K562 (cell line): ENCODE results near the gene POLN. TPM values are rescaled to one million over a fixed set of nuclear protein-coding genes. Genes with fewer than 3 reads are reported as not detected.

Source experiments
- ATAC-seq: fragments of 200-7000 bp; cut with Tn5 transposase; 3 replicates; pipeline ENCODE4 v1.9.1; 2020; ENCODE audit warnings: moderate library complexity
- BruUV-seq: library from RNA; stranded (reverse); fragments of 400-500 nt; replicated peaks from 2 replicates; lab custom pipeline; 2021; lab: Mats Ljungman, UMichigan
- CTCF ChIA-PET: fragments of 300-600 bp; formaldehyde crosslinking; extraction: SDS; loops from one replicate; lab custom pipeline; 2021; ENCODE audit warnings: low intra/inter-chr PET ratio; lab: Yijun Ruan, JAX
- POLR2A ChIA-PET: fragments of 300-600, 350-650 bp; sonication (Branson Sonifier 250); formaldehyde crosslinking; extraction: SDS; loops from one replicate; lab custom pipeline; 2021; ENCODE audit warnings: antibody characterized with exemption, inconsistent platforms; lab: Yijun Ruan, JAX
- DNase-seq, 4 experiments: peaks; one replicate each; pipeline versions ENCODE4 v3.0.0 to v3.0.0-alpha.2; 2011 to 2018; ENCODE audit warnings: low spot score in 3 of 4, mixed read lengths in 3 of 4; ENCODE audit errors: extremely low read depth in 1 of 4
- FAIRE-seq: peaks from 2 replicates; lab custom pipeline; 2011; peaks lifted over from hg19 to GRCh38; lab: Jason Lieb, UNC
- H2AFZ ChIP-seq: 2 replicates; pipeline ENCODE4 v1.6.0; 2011; ENCODE audit warnings: low read depth, low read length, control low read depth, inconsistent platforms
- H3K27ac ChIP-seq: fragments of 200-600 bp; 3 replicates; pipeline ENCODE4 v1.8.0; 2011; ENCODE audit warnings: low read depth, mild to moderate bottlenecking, control low read depth, inconsistent platforms, low read length, moderate library complexity, mixed read lengths; ENCODE audit errors: extremely low read depth
- H3K27me3 ChIP-seq, 2 experiments: fragments of 300-600 bp in 1 of 2; 2 replicates in 1 of 2; 3 replicates in 1 of 2; pipeline versions ENCODE4 v1.6.0 to v1.8.0; 2011; ENCODE audit warnings: inconsistent platforms in 2 of 2, low read length in 2 of 2, mild to moderate bottlenecking in 1 of 2, mixed read lengths in 1 of 2, moderate library complexity in 1 of 2; ENCODE audit not compliant: control insufficient read depth in 2 of 2, insufficient read depth in 2 of 2
- H3K36me3 ChIP-seq: fragments of 300-600 bp; 3 replicates; pipeline ENCODE4 v1.8.0; 2011; ENCODE audit warnings: mild to moderate bottlenecking, low read length, inconsistent platforms; ENCODE audit not compliant: control insufficient read depth, insufficient read depth
- H3K4me1 ChIP-seq, 2 experiments: fragments of 200-600 bp in 1 of 2; replicated peaks in 1 of 2; 2 replicates in 1 of 2; 3 replicates in 1 of 2; pipeline versions ENCODE4 v1.5.1 to v1.8.0; 2011; ENCODE audit warnings: inconsistent platforms in 2 of 2, low read length in 2 of 2, mild to moderate bottlenecking in 1 of 2, mixed read lengths in 1 of 2, moderate library complexity in 1 of 2; ENCODE audit not compliant: control insufficient read depth in 2 of 2, insufficient read depth in 2 of 2
- H3K4me2 ChIP-seq: 2 replicates; pipeline ENCODE4 v1.6.1; 2011; ENCODE audit warnings: low read length, control low read depth, inconsistent platforms, mixed read lengths; ENCODE audit not compliant: insufficient read depth
- H3K4me3 ChIP-seq: fragments of 200-600 bp; sonication (generic), shearing (Covaris generic); 2 replicates; pipeline ENCODE4 v1.5.1; 2016; ENCODE audit warnings: control low read depth, inconsistent platforms
- H3K79me2 ChIP-seq: fragments of 200-600 bp; 3 replicates; pipeline ENCODE4 v1.8.0; 2011; ENCODE audit warnings: low read length, inconsistent platforms; ENCODE audit not compliant: control insufficient read depth, insufficient read depth
- H3K9ac ChIP-seq, 2 experiments: 2 replicates each; pipeline versions ENCODE4 v1.6.0 to v1.6.1; 2011; ENCODE audit warnings: low read depth in 2 of 2, low read length in 2 of 2, control low read depth in 1 of 2, inconsistent platforms in 1 of 2, mild to moderate bottlenecking in 1 of 2, mixed read lengths in 1 of 2; ENCODE audit not compliant: insufficient read depth in 1 of 2
- H3K9me1 ChIP-seq: one replicate; pipeline ENCODE4 v1.6.0; 2011; ENCODE audit warnings: inconsistent platforms, mild to moderate bottlenecking, low read length, moderate library complexity; ENCODE audit not compliant: control insufficient read depth, insufficient read depth
- H3K9me3 ChIP-seq: replicated peaks from 2 replicates; pipeline ENCODE4 v1.5.1; 2011; ENCODE audit warnings: low read depth, low read length, inconsistent platforms; ENCODE audit not compliant: control insufficient read depth, insufficient read depth
- H4K20me1 ChIP-seq: replicated peaks from 2 replicates; pipeline ENCODE4 v1.6.1; 2011; ENCODE audit warnings: low read length, inconsistent platforms, mixed read lengths; ENCODE audit not compliant: control insufficient read depth, insufficient read depth
- CTCFL ChIP-seq: IDR thresholded peaks from 2 replicates; pipeline ENCODE4 v1.6.1; 2011; ENCODE audit warnings: borderline replicate concordance, low read depth, mild to moderate bottlenecking, moderate library complexity, low read length; ENCODE audit not compliant: insufficient read depth, poor library complexity, severe bottlenecking
- FOXO4 ChIP-seq: fragments of 450-650 bp; formaldehyde crosslinking; IDR thresholded peaks from 2 replicates; pipeline ENCODE4 v1.4.0; 2020; ENCODE audit warnings: mild to moderate bottlenecking, moderate library complexity
- GABPA ChIP-seq: fragments of 200-800 bp; sonication (Bioruptor generic); conservative IDR thresholded peaks from 2 replicates; pipeline ENCODE4 v1.6.1; 2016; ENCODE audit warnings: low read depth, missing genetic modification characterization, missing compliant biosample characterization
- HNRNPL ChIP-seq: fragments of 200-400 bp; formaldehyde crosslinking; IDR thresholded peaks from 2 replicates; pipeline ENCODE4 v1.6.1; 2017; ENCODE audit warnings: low read depth, mild to moderate bottlenecking, low read length
- MCM7 ChIP-seq, 2 experiments: fragments of 450-650 bp; IDR thresholded peaks; 2 replicates each; pipeline ENCODE4 v1.6.1; 2016 to 2018
- PHF20 ChIP-seq: fragments of 450-650 bp; IDR thresholded peaks from 2 replicates; pipeline ENCODE4 v1.6.1; 2018; ENCODE audit not compliant: partially characterized antibody
- RCOR1 ChIP-seq, 2 experiments: IDR thresholded peaks; 2 replicates each; pipeline ENCODE4 v1.6.1; 2012; ENCODE audit warnings: low read depth in 2 of 2, low read length in 2 of 2, borderline replicate concordance in 1 of 2, improper control_type of control experiment in 1 of 2
- RFX5 ChIP-seq: IDR thresholded peaks from 2 replicates; pipeline ENCODE4 v1.6.1; 2011; ENCODE audit warnings: low read depth, mild to moderate bottlenecking, improper control_type of control experiment, low read length
- SAP30 ChIP-seq: fragments of 200-600 bp; sonication (generic); IDR thresholded peaks from 2 replicates; pipeline ENCODE4 v1.6.1; 2012; ENCODE audit warnings: borderline replicate concordance, low read depth, mild to moderate bottlenecking, moderate library complexity, low read length, control low read depth, inconsistent platforms; ENCODE audit not compliant: insufficient read depth, poor library complexity, severe bottlenecking
- U2AF1 ChIP-seq: fragments of 200-400 bp; formaldehyde crosslinking; optimal IDR thresholded peaks from 2 replicates; pipeline ENCODE3; 2017; ENCODE audit warnings: mild to moderate bottlenecking, low read depth, low read length, moderate library complexity
- XRCC4 ChIP-seq: IDR thresholded peaks from one replicate; pipeline ENCODE4 v1.6.1; 2011; ENCODE audit not compliant: insufficient read depth, insufficient read length; ENCODE audit errors: extremely low read depth
- ZNF354B ChIP-seq: fragments of 250-450 bp; sonication (Bioruptor Pico); IDR thresholded peaks from 2 replicates; pipeline ENCODE4 v1.4.0; 2020
- ZNF436 ChIP-seq: fragments of 250-450, 450-650 bp; sonication (Bioruptor Pico); formaldehyde crosslinking; IDR thresholded peaks from 2 replicates; pipeline ENCODE4 v1.7.0; 2020; ENCODE audit warnings: mild to moderate bottlenecking
- WGBS: fragments of 100-300 bp; shearing (Covaris generic); methylation state at CpG from one replicate; pipeline ENCODE4 v1.1.6; 2016; ENCODE audit warnings: low coverage, mixed read lengths; ENCODE audit not compliant: insufficient coverage; ENCODE audit errors: missing lambda C conversion rate; 5-methylcytosine and 5-hydroxymethylcytosine counted together
- in situ Hi-C: fragments of 300-500 bp; cut with MboI; formaldehyde crosslinking; loops from 4 replicates; pipeline ENCODE4 v1.15.0; 2018; ENCODE audit warnings: inconsistent platforms, mixed read lengths
- intact Hi-C: fragments of 100-400 bp; cut with micrococcal nuclease; formaldehyde crosslinking; loops from 2 replicates; pipeline ENCODE4 v1.14.2; 2022
- polyA plus RNA-seq, 8 experiments: library from polyadenylated mRNA; depleted of rRNA in 4 of 8; stranded (reverse) in 5 of 8; unstranded in 3 of 8; fragments of >200 nt; fragmentation: Nextera tagmentation in 2 of 8; fragmentation: Illumina TruSeq in 1 of 8; extraction: Ambion mirVana in 2 of 8; extraction: Trizol in 1 of 8; gene quantifications; 2 replicates each; pipeline versions ENCODE4 v1.2.1 to v1.2.3, GENCODE V29; 2011 to 2014; ENCODE audit warnings: inconsistent platforms in 1 of 8, missing spikeins in 1 of 8
- total RNA-seq, 7 experiments: library from RNA; depleted of rRNA in 6 of 7; stranded (reverse); fragments of >200 nt in 6 of 7; fragmentation: Illumina TruSeq in 2 of 7; extraction: Trizol in 2 of 7; gene quantifications; 2 replicates each; pipeline versions ENCODE4 v1.2.1 to v1.2.3, GENCODE V29; 2011 to 2021; ENCODE audit warnings: low replicate concordance in 1 of 7

POLN gene
- total and polyA plus RNA-seq, 9 of the 15 experiments (the other 6 are each of a cell fraction or from before 2014, with no cell fraction given): 0.08 to 0.91 (median 0.32) TPM

- H3K4me2 ChIP-seq: no peak overlapping the region
- POLR2A ChIA-PET: no interaction called here
- no TSS peak for BruUV-seq
- H4K20me1 ChIP-seq: no peaks in the 10 kb centered on the region; the same call in 1 of the 2 replicates
- ATAC-seq: no peak
- intact Hi-C loops (no loop called here), in situ Hi-C loops (no loop called here)
- no peak for DNase-seq
- H3K27me3 ChIP-seq: no peaks in the 10 kb centered on the region
- WGBS: 61% methylated on average over 32 of the region's 32 CpGs
- no peaks in the 10 kb centered on the region for H3K9me3 ChIP-seq
- H3K9ac ChIP-seq: peak overlapping the region in 1 of 2 experiments; percentile 7; a peak in 1 of 4 replicates
- H3K27ac ChIP-seq: no peak overlapping the region
- no peak for FAIRE-seq
- H3K36me3 ChIP-seq: no peaks in the 10 kb centered on the region
- H2AFZ ChIP-seq: no peak overlapping the region
- H3K9me1 ChIP-seq: no peaks in the 10 kb centered on the region
- no peaks in the 10 kb centered on the region for H3K79me2 ChIP-seq
- H3K4me3 ChIP-seq: no peak overlapping the region
- CTCF ChIA-PET: no interaction called here
- peaks cover 0 to 70% of the 10 kb centered on the region in 2 experiments; a peak in 2 of 5 replicates for H3K4me1 ChIP-seq
- no peak for TF ChIP-seq ZNF354B
- no peak for TF ChIP-seq XRCC4
- TF ChIP-seq CTCFL: no peak
- TF ChIP-seq SAP30: no peak
- TF ChIP-seq GABPA (tag): no peak
- no peak for TF ChIP-seq RFX5
- no peak for TF ChIP-seq ZNF436 (CRISPR knock-in tag)
- TF ChIP-seq MCM7 (IDR thresholded peaks at IDR 0.05): no peak
- TF ChIP-seq HNRNPL: no peak
- no peak for TF ChIP-seq U2AF1
- TF ChIP-seq RCOR1 (IDR thresholded peaks at IDR 0.05; ENCODE audit: borderline replicate concordance in 1 of 2, low read depth in 2 of 2, low read length in 2 of 2): no peak
- no peak for TF ChIP-seq FOXO4
- no peak for TF ChIP-seq PHF20
These were observed 11.5 kb upstream of the POLN start for GRCh38 chr4:2253160-2254084.
